ENCODE measurements around the gene TM9SF2.

DNA sequence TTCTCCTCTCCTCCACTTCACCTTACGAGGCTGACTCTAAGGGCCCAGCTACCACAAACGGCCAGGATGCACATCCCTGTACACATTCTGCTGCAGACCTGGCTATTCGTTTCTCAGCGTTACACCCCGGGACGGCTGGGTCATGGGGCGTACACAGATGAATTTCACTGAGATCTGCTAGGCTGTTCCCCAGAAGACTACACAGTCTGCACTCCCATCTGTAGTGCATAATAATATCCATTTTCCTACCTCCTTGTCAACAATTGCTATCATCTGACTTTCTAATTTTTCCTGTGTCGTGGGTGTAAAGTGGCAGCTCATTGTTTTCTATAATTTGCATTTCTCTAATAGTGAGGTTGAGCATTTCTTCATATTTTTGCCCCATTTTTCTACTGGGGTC lies 85.7 kb downstream of the TM9SF2 start:
- TF ChIP-seq, protein P1, sequence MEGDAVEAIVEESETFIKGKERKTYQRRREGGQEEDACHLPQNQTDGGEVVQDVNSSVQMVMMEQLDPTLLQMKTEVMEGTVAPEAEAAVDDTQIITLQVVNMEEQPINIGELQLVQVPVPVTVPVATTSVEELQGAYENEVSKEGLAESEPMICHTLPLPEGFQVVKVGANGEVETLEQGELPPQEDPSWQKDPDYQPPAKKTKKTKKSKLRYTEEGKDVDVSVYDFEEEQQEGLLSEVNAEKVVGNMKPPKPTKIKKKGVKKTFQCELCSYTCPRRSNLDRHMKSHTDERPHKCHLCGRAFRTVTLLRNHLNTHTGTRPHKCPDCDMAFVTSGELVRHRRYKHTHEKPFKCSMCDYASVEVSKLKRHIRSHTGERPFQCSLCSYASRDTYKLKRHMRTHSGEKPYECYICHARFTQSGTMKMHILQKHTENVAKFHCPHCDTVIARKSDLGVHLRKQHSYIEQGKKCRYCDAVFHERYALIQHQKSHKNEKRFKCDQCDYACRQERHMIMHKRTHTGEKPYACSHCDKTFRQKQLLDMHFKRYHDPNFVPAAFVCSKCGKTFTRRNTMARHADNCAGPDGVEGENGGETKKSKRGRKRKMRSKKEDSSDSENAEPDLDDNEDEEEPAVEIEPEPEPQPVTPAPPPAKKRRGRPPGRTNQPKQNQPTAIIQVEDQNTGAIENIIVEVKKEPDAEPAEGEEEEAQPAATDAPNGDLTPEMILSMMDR (conservative IDR thresholded peaks at IDR 0.05; ENCODE audit: low read depth, low read length), result no peak
- no peak for TF ChIP-seq EZH2 (IDR thresholded peaks at IDR 0.05; ENCODE audit: low read length, unreplicated experiment)

All from PC-3 (cell line).